Osteocyte (in vitro differentiated cells): ENCODE results near the gene PSMB7. TPM values are rescaled to one million over a fixed set of nuclear protein-coding genes. Genes with fewer than 3 reads are reported as not detected.

Experiments used
- DNase-seq: peaks from one replicate; pipeline ENCODE4 v3.0.0; 2021; ENCODE audit warnings: mixed read lengths; ENCODE audit not compliant: unreplicated experiment; ENCODE audit errors: extremely low spot score
- H3K27ac Mint-ChIP-seq: one replicate; pipeline ENCODE4 v1.8.0; 2021; ENCODE audit warnings: mild to moderate bottlenecking, mixed read lengths; ENCODE audit not compliant: unreplicated experiment
- H3K27me3 Mint-ChIP-seq: one replicate; pipeline ENCODE4 v1.8.0; 2021; ENCODE audit warnings: mixed read lengths; ENCODE audit not compliant: unreplicated experiment
- H3K36me3 Mint-ChIP-seq: one replicate; pipeline ENCODE4 v1.8.0; 2021; ENCODE audit warnings: mixed read lengths; ENCODE audit not compliant: unreplicated experiment
- H3K4me1 Mint-ChIP-seq: one replicate; pipeline ENCODE4 v1.8.0; 2021; ENCODE audit warnings: mixed read lengths; ENCODE audit not compliant: unreplicated experiment
- H3K4me3 Mint-ChIP-seq: one replicate; pipeline ENCODE4 v1.8.0; 2021; ENCODE audit warnings: mild to moderate bottlenecking, moderate library complexity, mixed read lengths; ENCODE audit not compliant: unreplicated experiment
- H3K9me3 Mint-ChIP-seq: one replicate; pipeline ENCODE4 v1.8.0; 2021; ENCODE audit warnings: mixed read lengths; ENCODE audit not compliant: unreplicated experiment
- total RNA-seq: library from RNA; stranded (reverse); gene quantifications from 2 replicates; pipeline ENCODE4 v1.2.1, GENCODE V29; 2021
- TF ChIP-seq, protein P1 (sequence below): fragments of 200-600 bp; sonication (generic); IDR thresholded peaks from 2 replicates; pipeline ENCODE4 v1.5.0; 2021; ENCODE audit warnings: antibody characterized with exemption, mild to moderate bottlenecking, moderate library complexity

Gene PSMB7
- total RNA-seq, 1 donor from 2014 or later, result 140 TPM

DNA sequence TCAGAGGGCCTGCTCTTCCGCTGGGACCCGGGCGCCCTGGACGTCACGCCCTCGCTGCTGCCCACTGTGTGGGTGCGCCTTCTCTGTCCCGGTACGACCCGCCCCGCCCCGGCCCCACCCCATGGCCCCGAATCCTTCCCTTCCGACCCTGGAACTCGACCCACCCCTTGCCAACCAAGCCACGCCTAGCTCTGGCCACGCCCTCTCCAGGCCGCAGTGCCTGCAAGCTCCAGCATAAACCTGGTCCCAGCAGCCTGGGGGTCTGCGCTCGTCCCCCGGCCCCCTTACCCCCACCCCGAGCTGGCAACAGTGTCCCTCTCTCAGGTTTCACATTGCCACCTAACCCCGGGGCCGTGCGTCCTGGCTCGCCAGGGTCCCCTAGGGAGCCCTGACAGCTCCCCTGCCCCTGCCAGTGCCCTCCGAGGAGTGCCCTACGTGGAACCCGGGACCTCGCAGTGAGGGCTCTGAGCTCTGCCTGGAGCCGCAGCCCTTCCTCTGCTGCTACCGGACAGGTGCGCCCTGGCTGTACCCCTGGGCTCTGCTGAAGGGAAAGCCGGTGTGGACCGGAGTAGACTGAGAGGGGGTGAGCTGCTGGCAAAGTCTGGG is 38.4 kb upstream of the PSMB7 start:
- H3K27ac Mint-ChIP-seq, result no peak overlapping the region
- H3K9me3 Mint-ChIP-seq, result no peaks in the 10 kb centered on the region
- no peaks in the 10 kb centered on the region for H3K36me3 Mint-ChIP-seq
- H3K27me3 Mint-ChIP-seq, result peaks cover 26% of the 10 kb centered on the region
- TF ChIP-seq, protein P1, sequence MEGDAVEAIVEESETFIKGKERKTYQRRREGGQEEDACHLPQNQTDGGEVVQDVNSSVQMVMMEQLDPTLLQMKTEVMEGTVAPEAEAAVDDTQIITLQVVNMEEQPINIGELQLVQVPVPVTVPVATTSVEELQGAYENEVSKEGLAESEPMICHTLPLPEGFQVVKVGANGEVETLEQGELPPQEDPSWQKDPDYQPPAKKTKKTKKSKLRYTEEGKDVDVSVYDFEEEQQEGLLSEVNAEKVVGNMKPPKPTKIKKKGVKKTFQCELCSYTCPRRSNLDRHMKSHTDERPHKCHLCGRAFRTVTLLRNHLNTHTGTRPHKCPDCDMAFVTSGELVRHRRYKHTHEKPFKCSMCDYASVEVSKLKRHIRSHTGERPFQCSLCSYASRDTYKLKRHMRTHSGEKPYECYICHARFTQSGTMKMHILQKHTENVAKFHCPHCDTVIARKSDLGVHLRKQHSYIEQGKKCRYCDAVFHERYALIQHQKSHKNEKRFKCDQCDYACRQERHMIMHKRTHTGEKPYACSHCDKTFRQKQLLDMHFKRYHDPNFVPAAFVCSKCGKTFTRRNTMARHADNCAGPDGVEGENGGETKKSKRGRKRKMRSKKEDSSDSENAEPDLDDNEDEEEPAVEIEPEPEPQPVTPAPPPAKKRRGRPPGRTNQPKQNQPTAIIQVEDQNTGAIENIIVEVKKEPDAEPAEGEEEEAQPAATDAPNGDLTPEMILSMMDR, result no peak
- H3K4me1 Mint-ChIP-seq, result peaks cover 7% of the 10 kb centered on the region
- H3K4me3 Mint-ChIP-seq, result no peak overlapping the region
- no peak for DNase-seq

DNA sequence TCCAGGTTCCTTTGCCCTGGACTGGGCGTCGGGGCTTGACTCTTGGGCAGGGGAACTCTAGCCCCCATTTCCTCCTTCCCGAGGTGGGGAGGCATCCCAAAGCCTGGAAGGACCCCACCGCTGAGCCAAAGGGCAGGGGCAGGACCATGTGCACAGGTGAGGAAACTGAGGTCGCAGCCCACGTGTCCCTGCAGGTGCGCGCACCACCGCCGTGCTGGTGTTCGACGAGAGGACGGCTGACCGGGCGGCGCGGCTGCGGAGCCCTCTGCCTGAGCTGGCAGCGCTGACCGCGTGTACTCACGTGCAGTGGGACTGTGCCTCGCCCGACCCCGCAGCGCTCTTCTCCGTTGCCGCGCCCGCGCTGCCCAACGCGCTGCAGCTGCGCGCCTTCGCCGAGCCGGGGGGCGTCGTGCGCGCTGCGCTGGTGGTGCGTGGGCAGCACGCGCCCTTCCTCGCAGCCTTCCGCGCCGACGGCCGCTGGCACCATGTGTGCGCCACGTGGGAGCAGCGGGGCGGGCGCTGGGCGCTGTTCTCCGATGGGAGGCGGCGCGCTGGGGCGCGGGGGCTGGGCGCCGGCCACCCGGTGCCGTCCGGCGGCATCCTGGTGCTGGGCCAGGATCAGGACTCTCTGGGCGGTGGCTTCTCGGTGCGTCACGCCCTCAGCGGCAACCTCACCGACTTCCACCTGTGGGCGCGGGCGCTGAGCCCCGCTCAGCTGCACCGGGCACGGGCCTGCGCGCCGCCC is 37.8 kb upstream of the PSMB7 start:
- Mint-ChIP-seq H3K9me3 (no peaks in the 10 kb centered on the region), H3K27me3 (peaks cover 26% of the 10 kb centered on the region), H3K36me3 (no peaks in the 10 kb centered on the region), H3K27ac (no peak overlapping the region), H3K4me3 (no peak overlapping the region), H3K4me1 (peaks cover 7% of the 10 kb centered on the region)
- TF ChIP-seq, protein P1, result no peak
- no peak for DNase-seq

DNA sequence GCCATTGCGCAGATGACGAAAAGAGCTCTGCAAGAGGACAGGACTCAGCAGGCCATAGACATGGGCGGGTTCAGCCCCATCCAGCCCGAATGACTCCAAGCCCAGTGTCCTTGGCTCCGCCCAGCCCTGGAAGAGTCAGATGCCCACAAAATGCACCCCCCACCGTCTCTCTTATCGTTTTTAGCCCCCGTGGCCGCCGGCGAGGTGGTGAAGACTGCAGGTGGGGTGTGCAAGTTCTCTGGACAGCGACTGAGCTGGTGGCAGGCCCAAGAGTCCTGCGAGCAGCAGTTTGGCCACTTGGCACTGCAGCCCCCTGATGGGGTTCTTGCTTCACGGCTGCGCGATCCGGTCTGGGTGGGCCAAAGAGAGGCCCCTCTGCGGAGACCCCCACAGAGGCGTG is 37.1 kb upstream of the PSMB7 start:
- DNase-seq, result no peak

DNA sequence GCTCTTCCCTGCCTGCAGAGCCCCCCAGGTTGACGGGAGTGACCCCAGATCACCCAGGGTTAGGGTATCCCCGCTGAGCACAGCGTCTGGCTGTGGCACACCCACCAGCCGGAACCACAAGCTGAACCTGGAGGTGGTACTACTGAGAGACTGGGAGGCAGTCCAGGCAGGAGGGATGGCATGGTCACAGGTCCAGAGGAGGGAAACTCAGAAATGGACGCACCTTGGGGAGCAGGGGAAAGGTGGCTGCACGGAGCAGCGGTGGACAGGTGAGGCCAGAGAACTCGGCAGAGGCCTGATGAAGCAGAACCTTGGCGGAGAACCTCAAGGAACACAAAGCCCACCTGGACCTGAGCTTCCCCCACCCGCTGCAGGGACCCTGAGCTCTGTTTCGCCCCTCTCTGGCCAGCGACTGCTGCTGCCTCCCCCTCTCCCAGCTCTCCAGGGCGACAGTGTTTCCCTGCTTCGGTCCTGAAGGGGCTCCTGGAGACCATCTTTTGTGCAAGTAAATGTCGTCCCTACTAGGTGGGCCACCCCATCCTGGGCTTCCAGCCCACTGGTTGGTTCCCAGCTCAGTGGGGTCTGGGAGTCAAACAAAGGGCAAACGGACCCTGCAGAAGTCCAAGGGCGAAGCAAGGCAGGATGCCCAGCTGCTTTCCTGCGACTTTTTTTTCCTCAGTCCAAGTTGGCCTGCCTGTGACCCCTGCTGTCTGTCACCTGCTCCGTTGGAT is 35.9 kb upstream of the PSMB7 start:
- TF ChIP-seq, protein P1, result no peak
- Mint-ChIP-seq H3K4me3 (peak overlapping the region; percentile 66), H3K36me3 (no peaks in the 10 kb centered on the region), H3K27ac (no peak overlapping the region), H3K9me3 (no peaks in the 10 kb centered on the region), H3K27me3 (peaks cover 26% of the 10 kb centered on the region), H3K4me1 (peaks cover 7% of the 10 kb centered on the region)
- no peak for DNase-seq

More for the DNA sequence above, 37.1 kb upstream of the PSMB7 start:
- H3K4me1 Mint-ChIP-seq, result peaks cover 7% of the 10 kb centered on the region
- TF ChIP-seq, protein P1, result no peak
- H3K27me3 Mint-ChIP-seq, result peaks cover 26% of the 10 kb centered on the region
- H3K9me3 Mint-ChIP-seq, result no peaks in the 10 kb centered on the region
- H3K4me3 Mint-ChIP-seq, result no peak overlapping the region
- no peaks in the 10 kb centered on the region for H3K36me3 Mint-ChIP-seq
- H3K27ac Mint-ChIP-seq, result no peak overlapping the region
